OCI-M2 (cell line): ENCODE results near the gene CCDC191.

Source experiments
- DNase-seq: peaks from one replicate; lab custom pipeline; 2025; ENCODE audit not compliant: unreplicated experiment; lab: John Stamatoyannopoulos, UW

The CCDC191 gene

GRCh38 chr3:113966172-113966571 lies 90.2 kb downstream of the CCDC191 start:
- DNase-seq, result no peak

DNA sequence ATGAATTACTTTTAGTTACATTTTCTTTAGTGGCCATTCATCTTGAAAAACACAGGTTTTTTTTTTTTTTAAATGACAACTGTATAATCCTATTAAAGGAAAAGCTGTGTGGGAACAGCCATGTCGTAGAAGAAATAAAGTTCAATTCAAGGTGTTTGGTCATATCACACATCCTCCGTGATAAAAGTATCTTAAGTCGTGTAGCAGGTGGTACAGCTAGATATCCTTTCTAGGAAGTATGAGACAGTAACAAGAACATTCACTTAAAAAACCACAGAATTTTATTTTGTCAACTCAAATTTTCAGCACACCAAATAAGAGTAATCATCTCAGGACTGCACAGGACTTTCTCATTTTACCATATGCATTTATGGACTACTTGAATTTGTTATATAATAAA lies 92.4 kb downstream of the CCDC191 start:
- no peak for DNase-seq

GRCh38 chr3:113954091-113954685 lies 102.1 kb downstream of the CCDC191 start:
- DNase-seq, result no peak

- no peak for DNase-seq
Observed at GRCh38 chr3:113953677-113954076, 102.6 kb downstream of the CCDC191 start.

DNA sequence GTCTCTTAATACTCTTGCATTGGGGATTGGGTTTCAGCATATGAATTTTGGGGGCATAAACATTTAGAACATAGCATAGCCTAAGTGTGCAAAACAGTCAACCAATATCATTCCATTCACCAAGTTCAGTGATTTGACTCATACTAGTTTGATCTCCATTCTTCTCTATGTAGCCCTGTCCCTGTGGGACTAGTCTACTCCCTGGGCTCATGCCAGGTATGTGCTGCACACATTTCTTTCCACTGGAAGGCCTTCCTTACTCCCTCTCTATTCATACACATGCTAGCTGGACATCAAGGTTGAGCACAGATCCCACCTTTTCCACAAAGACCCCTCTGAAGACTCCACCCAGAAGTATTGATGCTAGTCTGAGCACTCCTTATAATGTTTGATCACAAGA lies 103.4 kb downstream of the CCDC191 start:
- no peak for DNase-seq

DNA sequence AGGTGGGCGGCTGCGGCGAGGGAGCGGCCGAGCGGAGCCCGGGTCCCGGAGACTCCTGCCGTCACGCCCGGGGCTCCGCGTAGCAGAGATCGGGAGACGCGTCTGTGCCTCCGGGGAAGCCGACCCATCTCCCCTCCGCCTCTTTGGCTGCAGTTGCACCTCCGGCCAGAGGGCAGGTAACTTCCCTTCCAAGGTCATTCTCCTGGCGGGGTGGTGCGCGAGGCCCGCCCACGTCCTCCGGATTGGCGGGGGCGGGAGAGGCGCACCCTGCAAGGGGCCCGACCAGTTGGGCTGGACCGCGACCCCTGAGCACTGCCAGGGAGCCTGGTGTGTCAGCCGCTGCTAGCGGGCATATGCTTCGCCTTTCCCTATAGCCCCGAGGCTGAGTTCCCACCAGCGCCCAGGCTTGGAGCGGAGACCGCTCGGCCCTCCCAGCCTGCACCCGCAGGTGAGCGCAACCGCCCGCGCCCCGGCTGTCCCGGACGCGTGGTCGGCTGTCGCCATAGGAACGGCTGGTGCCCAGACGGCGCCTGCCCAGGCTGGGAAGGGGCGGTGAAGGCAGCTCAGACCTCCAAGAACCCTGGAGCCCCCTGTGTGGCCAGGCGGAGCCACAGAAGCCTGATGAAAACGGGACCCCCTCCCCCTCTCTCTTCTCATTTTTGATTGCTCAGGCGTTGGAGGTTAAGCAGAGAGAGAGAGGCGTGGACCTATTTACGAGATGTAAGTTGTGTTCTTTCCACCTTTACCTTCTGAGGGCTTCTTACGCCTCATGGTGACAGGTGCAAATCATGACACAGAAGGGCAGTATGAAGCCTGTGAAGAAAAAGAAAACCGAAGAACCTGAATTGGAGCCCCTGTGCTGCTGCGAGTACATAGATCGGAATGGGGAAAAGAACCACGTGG lies 108.1 kb downstream of the CCDC191 start:
- no peak for DNase-seq

GRCh38 chr3:113947372-113948014 lies 108.8 kb downstream of the CCDC191 start, which contains the start of gene ZDHHC23:
TSS of gene ZDHHC23 (plus strand) at chr3:113948013. CDS start at chr3:113948803, 790 bp downstream.
- DNase-seq, result no peak

DNA sequence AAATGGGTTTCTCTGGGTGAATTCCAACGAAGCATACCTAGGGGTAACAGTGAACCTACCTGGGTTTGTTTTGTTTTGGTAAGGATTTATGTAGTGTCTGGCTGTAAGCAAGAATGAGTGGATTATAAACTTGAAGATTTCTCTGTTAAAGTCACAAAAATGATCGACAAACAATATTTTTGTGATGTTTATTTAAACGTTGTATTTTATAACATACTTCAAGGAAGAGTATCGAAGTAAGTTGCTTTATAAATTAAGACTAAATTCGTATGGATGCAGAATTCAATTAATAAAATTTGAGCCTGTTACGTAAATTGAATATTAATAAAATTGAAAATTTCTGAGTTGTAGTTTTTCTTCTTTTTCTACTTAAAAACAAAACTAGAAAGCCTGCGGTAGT lies 109.5 kb downstream of the CCDC191 start:
- no peak for DNase-seq

DNA sequence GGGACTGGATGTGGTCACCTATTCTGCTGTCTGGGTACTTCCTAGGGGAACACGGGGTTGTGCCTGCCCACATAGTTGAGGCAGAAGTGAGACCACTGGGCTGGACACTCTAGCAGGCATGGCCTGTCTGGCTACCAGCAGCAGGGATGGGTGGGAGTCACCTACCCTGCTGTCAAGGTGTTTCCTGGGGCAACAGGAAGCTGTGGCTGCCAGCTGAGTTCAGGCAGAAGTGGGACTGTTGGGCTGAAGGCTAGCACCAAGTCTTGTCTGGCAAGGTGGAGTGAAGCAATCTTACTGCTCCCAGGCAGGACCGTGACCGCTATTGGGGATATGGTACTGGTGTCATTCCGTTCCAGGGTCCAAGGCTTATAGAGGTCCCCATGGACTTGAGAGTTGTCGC lies 128.8 kb downstream of the CCDC191 start:
- DNase-seq, result no peak

DNA sequence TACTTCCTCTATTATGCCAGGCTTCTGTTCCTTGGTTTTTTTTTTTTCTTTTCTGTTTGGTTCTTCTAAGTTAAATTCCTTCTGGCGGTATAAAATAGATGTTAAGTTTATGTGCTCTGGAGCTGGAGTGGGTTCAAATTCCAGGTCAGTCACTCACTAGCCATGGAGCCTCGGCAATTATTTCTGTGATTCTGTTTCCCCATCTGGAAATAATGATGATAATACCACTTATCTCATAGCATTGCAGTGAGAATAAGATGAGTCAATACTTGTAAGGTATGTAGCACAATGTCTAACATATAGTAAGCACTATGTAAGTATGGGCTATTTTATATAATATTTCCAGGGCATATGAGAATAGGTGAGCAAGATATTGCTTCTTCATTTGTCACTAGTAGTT lies 141.7 kb downstream of the CCDC191 start:
- DNase-seq, result no peak
